Tibial artery (tissue), 4 donors: ENCODE measurements around the gene CHAC1.
"Not testable (repeated sequence)": the region's sequence is repeated elsewhere in the genome, so short reads cannot be mapped to it uniquely, and the experiment has no call there.

Experiments
- DNase-seq, 2 donors: peaks; one replicate each; pipeline ENCODE4 v3.0.0-alpha.2; 2019
- H3K27ac ChIP-seq, 2 donors: fragments of 200-600 bp; sonication (generic) in 1 of 2; 1 replicate in 1 of 2; 2 replicates in 1 of 2; pipeline ENCODE4 v1.5.1; 2018 to 2019; ENCODE audit warnings: mild to moderate bottlenecking in 1 of 2
- H3K27me3 ChIP-seq, 2 donors: fragments of 200-600 bp; sonication (generic) in 1 of 2; one replicate each; pipeline versions ENCODE4 v1.5.1 to v1.6.0; 2016 to 2019
- H3K36me3 ChIP-seq, 3 donors: fragments of 200-600 bp; sonication (generic) in 2 of 3; one replicate each; pipeline ENCODE4 v1.5.1; 2016 to 2019; ENCODE audit warnings: mild to moderate bottlenecking in 2 of 3
- H3K4me1 ChIP-seq, 4 donors: fragments of 200-600 bp; sonication (generic) in 2 of 4; 1 replicate in 3 of 4; 2 replicates in 1 of 4; pipeline ENCODE4 v1.5.1; 2016 to 2019
- H3K4me3 ChIP-seq, 2 donors: fragments of 200-600 bp; sonication (generic) in 1 of 2; 1 replicate in 1 of 2; 2 replicates in 1 of 2; pipeline ENCODE4 v1.5.1; 2018 to 2019; ENCODE audit warnings: mild to moderate bottlenecking in 2 of 2
- H3K9me3 ChIP-seq, 3 donors: fragments of 200-600 bp; sonication (generic) in 1 of 3; one replicate each; pipeline ENCODE4 v1.5.1; 2016 to 2019
- CTCF ChIP-seq, 2 experiments: fragments of 200-600 bp in 1 of 2; fragments of 450-650 bp in 1 of 2; IDR thresholded peaks; one replicate each; pipeline ENCODE4 v1.5.1; 2017 to 2019; ENCODE audit warnings: antibody characterized with exemption in 2 of 2, mild to moderate bottlenecking in 1 of 2, moderate library complexity in 1 of 2
- intact Hi-C: fragments of 100-400 bp; cut with DNase I; formaldehyde crosslinking; loops from one replicate; pipeline ENCODE4 v1.15.0; 2023; ENCODE audit warnings: low total_unique reads

The CHAC1 gene

GRCh38 chr15:40948706-40949473, 4.4 kb upstream of the CHAC1 start:
- H3K27ac ChIP-seq: no peak overlapping the region
- no peak overlapping the region for H3K4me3 ChIP-seq
- H3K9me3 ChIP-seq: no peaks in the 10 kb centered on the region
- intact Hi-C loops: no loop called here
- TF ChIP-seq CTCF (IDR thresholded peaks at IDR 0.05): no peak
- H3K27me3 ChIP-seq: no peaks in the 10 kb centered on the region
- H3K36me3 ChIP-seq: no peaks in the 10 kb centered on the region
- DNase-seq: no peak
- H3K4me1 ChIP-seq: peaks cover 0 to 13% (median 9%) of the 10 kb centered on the region in 4 donors

GRCh38 chr15:40949756-40950207, 3.5 kb upstream of the CHAC1 start:
- TF ChIP-seq CTCF (IDR thresholded peaks at IDR 0.05): no peak
- Histone ChIP-seq H3K27ac (no peak overlapping the region), H3K4me3 (no peak overlapping the region), H3K27me3 (no peaks in the 10 kb centered on the region), H3K36me3 (no peaks in the 10 kb centered on the region), H3K9me3 (no peaks in the 10 kb centered on the region), H3K4me1 (peaks cover 0 to 19% (median 15%) of the 10 kb centered on the region in 4 donors)
- intact Hi-C loops: no loop called here
- no peak for DNase-seq

- Histone ChIP-seq H3K27ac (no peak overlapping the region), H3K4me3 (no peak overlapping the region), H3K9me3 (no peaks in the 10 kb centered on the region), H3K36me3 (no peaks in the 10 kb centered on the region), H3K4me1 (peaks cover 0 to 39% (median 27%) of the 10 kb centered on the region in 4 donors), H3K27me3 (no peaks in the 10 kb centered on the region)
- no peak for DNase-seq
- no peak for TF ChIP-seq CTCF (IDR thresholded peaks at IDR 0.05)
- intact Hi-C loops: no loop called here
Measured at GRCh38 chr15:40951764-40952163, 1.5 kb upstream of the CHAC1 start.

- intact Hi-C loops: no loop called here
- H3K36me3 ChIP-seq: no peaks in the 10 kb centered on the region
- no peak for DNase-seq
- no peak for TF ChIP-seq CTCF (IDR thresholded peaks at IDR 0.05)
- H3K27me3 ChIP-seq: no peaks in the 10 kb centered on the region
- no peaks in the 10 kb centered on the region for H3K9me3 ChIP-seq
- H3K27ac ChIP-seq: peak overlapping the region; percentile 81 to 82
- H3K4me3 ChIP-seq: peak overlapping the region; percentile 77 to 87
- H3K4me1 ChIP-seq: peaks cover 0 to 45% (median 33%) of the 10 kb centered on the region in 4 donors
Measured at GRCh38 chr15:40952301-40952900, 870 bp upstream of the CHAC1 start.

GRCh38 chr15:40953713-40954074, 423 bp downstream of the CHAC1 start:
- no peak for DNase-seq
- peak overlapping the region; percentile 81 to 82 for H3K27ac ChIP-seq
- intact Hi-C loops: no loop called here

GRCh38 chr15:40954158-40954848, 1.0 kb downstream of the CHAC1 start:
- DNase-seq, intact Hi-C loops, H3K27me3 ChIP-seq, H3K9me3 ChIP-seq, H3K36me3 ChIP-seq: not testable (repeated sequence)
- Histone ChIP-seq H3K27ac (peak overlapping the region; percentile 81 to 82), H3K4me3 (peak overlapping the region; percentile 77 to 87), H3K4me1 (peaks cover 0 to 55% (median 39%) of the 10 kb centered on the region in 4 donors)

More at GRCh38 chr15:40953713-40954074, 423 bp downstream of the CHAC1 start:
- Histone ChIP-seq H3K27me3 (no peaks in the 10 kb centered on the region), H3K9me3 (no peaks in the 10 kb centered on the region), H3K4me1 (peaks cover 0 to 55% (median 39%) of the 10 kb centered on the region in 4 donors), H3K36me3 (no peaks in the 10 kb centered on the region), H3K4me3 (peak overlapping the region; percentile 77 to 87)
- no peak for TF ChIP-seq CTCF (IDR thresholded peaks at IDR 0.05)
